Memory B cell (primary cell): Measurements from ENCODE around the gene POU3F3.

ENCODE experiments used
- ATAC-seq: fragments of 150-1000 bp; cut with Tn5 transposase; 2 replicates; pipeline ENCODE4 v1.10.0; 2021; ENCODE audit warnings: low read depth, mild to moderate bottlenecking, moderate library complexity
- DNase-seq, 2 donors: peaks; one replicate each; pipeline ENCODE4 v3.0.0; 2022; ENCODE audit warnings: low spot score in 2 of 2
- H3K27ac Mint-ChIP-seq: one replicate; pipeline ENCODE4 v1.8.0; 2022; ENCODE audit warnings: mild to moderate bottlenecking, moderate library complexity, mixed read lengths
- H3K27me3 Mint-ChIP-seq: one replicate; pipeline ENCODE4 v1.8.0; 2022; ENCODE audit warnings: mixed read lengths
- H3K36me3 Mint-ChIP-seq: one replicate; pipeline ENCODE4 v1.8.0; 2022; ENCODE audit warnings: mild to moderate bottlenecking, mixed read lengths
- H3K4me1 Mint-ChIP-seq: one replicate; pipeline ENCODE4 v1.8.0; 2022; ENCODE audit warnings: mixed read lengths
- H3K4me3 Mint-ChIP-seq: one replicate; pipeline ENCODE4 v1.8.0; 2022; ENCODE audit warnings: mild to moderate bottlenecking, moderate library complexity, mixed read lengths
- H3K9me3 Mint-ChIP-seq: one replicate; pipeline ENCODE4 v1.8.0; 2022; ENCODE audit warnings: mixed read lengths

POU3F3 gene

DNA sequence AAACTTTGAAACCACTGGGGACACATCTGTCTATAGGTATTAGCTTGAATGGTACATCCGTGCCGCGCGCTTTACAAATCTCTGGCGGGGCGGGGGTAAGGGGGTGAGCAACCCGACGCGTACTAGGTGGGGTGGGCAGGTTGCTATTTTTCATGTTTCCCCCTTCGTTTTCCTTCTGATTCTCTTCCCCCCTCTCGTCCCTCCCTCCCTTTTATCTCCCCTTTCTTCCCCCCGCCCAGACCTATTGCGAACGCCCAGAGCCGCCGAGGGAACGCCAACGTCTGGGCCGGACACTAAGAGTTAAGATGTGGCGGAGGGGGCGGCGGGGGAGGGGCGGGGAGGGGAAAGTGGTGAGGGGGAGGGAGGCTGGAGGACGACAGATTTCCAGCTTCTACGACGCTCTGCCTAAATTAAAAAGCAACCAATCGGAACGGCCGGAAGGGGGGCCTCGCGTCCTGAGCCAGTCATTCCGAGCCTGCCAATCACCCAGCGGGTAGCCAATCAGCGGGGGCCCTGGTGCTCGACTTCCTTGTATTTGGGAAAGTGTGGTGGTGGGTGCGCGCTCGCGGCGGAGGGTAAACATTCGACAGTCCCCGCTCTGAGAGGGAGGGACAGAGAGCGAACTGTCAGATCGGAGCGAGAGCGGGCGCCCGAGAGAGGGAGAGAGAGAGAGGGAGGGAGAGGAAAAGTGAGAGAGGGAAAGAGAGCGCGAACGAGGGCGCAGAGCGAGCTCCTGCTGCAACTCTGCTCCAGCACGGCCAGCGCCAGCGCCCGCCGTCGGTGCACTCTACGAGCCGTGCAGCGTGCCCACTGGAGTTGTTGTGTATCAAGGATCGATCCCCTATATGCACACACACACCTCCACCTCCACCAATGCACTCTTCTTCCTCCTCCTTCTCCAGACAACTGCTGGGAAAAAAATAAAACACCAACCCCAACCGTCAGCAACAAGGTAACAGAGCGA is at the start of gene POU3F3:
Gene POU3F3, plus strand, starts transcription at position 582 of the 964 bp plus-strand sequence. CDS start 1,396 bp downstream, outside the sequence.
- Mint-ChIP-seq H3K4me3 (peak within 1 kb of the TSS; percentile 86), H3K27ac (peak within 1 kb of the TSS; percentile 94), H3K36me3 (peaks cover 8% of the 10 kb centered on the region), H3K4me1 (peaks cover 24% of the 10 kb centered on the region), H3K27me3 (peaks cover 42% of the 10 kb centered on the region), H3K9me3 (peaks cover 5% of the 10 kb centered on the region)
- DNase-seq (no peak), ATAC-seq (no peak)

DNA sequence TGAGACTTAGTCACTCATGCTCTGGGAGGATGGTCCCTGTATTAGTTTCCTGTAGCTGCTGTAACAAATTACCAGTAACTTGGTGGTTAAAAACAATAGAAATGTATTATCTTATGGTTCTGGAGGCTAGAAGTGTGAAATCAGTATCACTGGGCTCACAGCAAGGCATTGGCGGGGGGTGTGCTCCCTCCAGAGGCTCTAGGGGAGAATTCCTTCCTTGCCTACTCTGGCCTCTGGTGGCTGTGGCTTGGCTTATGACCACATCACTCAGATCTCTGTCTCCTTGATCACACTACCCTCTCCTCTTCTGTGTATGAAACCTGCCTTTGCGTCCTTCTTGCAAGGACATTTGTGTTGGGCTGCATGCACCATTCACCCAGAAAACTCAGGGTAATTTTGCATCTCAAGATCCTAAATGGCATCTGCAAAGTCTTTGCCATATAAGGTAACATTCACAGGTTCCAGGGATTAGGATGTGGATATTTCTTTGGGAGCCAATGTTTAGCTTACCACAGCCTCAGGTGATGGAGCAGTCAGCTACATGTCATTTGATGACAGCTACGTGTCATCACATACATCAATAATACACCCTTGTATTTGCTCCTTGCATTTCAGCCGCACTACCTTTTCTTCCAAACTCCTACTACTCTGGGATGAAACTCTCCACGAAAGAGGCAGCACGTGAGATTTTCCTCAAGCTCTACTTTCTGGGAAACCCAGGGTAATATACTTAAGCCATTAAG is 49.6 kb upstream of the POU3F3 start:
- H3K36me3 Mint-ChIP-seq: no peaks in the 10 kb centered on the region
- ATAC-seq: no peak
- no peak overlapping the region for H3K27ac Mint-ChIP-seq
- H3K9me3 Mint-ChIP-seq: peaks cover 5% of the 10 kb centered on the region
- H3K4me3 Mint-ChIP-seq: no peak overlapping the region
- H3K27me3 Mint-ChIP-seq: peaks cover 4% of the 10 kb centered on the region
- H3K4me1 Mint-ChIP-seq: no peaks in the 10 kb centered on the region
- DNase-seq: no peak

DNA sequence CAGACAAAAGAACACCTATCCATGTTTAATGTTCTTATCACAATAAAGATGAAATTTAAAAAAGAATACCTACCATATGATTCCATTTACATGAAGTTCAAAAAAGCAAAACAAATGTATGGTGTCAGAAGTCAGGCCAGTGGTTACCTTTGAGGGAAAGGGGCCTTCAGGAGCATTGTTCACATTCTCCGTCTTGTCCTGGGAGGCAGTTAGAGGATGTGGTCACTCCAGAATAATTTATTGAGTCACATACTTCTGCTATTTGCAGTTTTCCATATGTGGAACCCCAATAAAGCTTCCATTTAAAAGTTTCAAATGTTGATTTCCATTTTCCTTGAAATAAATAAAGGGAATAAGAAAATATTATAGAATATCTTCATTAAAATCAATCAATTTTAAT is 41.6 kb upstream of the POU3F3 start:
- H3K9me3 Mint-ChIP-seq: no peaks in the 10 kb centered on the region
- peaks cover 7% of the 10 kb centered on the region for H3K27me3 Mint-ChIP-seq
- DNase-seq: no peak
- H3K4me1 Mint-ChIP-seq: no peaks in the 10 kb centered on the region
- no peaks in the 10 kb centered on the region for H3K36me3 Mint-ChIP-seq
- no peak overlapping the region for H3K27ac Mint-ChIP-seq
- no peak overlapping the region for H3K4me3 Mint-ChIP-seq
- no peak for ATAC-seq

DNA sequence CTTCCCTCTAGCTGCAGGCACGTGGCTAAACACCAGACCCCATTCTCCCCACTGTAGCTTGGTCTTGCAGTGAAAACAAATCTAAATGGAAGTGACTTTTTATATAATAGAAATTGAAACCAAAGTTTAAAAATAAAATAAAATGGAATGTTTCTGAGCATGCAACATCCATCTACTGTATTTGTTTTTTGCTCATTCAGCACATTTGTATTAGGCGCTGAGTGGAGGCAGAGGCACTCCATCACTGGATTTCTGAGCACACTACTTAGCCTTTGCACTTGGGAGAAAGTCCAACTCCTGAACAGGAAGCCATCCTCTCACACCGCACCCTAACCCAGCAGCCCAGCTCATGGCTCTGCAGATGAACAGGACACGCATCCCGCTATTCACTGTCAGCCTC is 37.8 kb upstream of the POU3F3 start:
- Mint-ChIP-seq H3K36me3 (no peaks in the 10 kb centered on the region), H3K4me3 (no peak overlapping the region), H3K4me1 (no peaks in the 10 kb centered on the region), H3K9me3 (no peaks in the 10 kb centered on the region), H3K27ac (no peak overlapping the region), H3K27me3 (peaks cover 14% of the 10 kb centered on the region)
- no peak for ATAC-seq
- no peak for DNase-seq

DNA sequence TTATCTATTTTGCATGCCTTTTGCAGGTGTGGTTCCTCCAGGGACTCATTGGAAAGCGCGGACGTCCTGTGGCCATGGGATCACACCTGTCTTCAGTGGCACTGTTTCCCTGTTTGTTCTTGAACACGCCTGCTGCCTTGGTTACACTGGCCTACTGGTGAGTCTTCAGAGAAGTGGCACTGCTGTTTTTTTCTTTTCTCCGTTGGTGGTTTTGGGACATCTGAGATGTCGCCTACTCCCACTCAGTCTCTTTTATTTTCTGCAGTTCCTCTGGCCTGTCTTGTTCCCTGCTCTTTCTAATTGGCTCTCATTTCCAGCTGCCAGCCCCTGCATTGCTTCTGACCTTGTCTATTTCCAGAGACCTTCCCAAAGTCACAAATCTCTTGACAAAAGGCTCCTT is 35.7 kb upstream of the POU3F3 start:
- DNase-seq (no peak), ATAC-seq (no peak)
- H3K4me1 Mint-ChIP-seq: no peaks in the 10 kb centered on the region
- peaks cover 14% of the 10 kb centered on the region for H3K27me3 Mint-ChIP-seq
- no peak overlapping the region for H3K4me3 Mint-ChIP-seq
- no peaks in the 10 kb centered on the region for H3K9me3 Mint-ChIP-seq
- no peak overlapping the region for H3K27ac Mint-ChIP-seq
- no peaks in the 10 kb centered on the region for H3K36me3 Mint-ChIP-seq

DNA sequence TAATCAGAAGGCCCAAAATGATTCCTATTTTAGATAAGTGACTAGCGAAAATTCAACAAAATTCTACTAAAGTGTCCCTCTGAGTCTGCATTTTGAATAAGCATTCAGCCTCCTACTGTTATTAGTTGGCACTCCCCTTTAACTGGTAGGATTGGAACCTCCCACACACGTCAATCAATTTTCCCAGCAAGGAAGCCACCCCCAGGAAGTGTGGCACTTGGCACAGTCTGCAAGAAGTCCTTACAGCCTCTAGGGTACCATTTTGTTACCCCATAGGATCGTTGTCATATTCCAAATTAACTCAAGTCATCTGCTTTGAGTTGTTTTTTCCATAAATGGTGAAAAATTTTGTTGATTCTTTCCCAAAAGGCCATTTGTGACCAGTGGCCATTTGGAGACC is 33.8 kb upstream of the POU3F3 start:
- Mint-ChIP-seq H3K27me3 (peaks cover 14% of the 10 kb centered on the region), H3K36me3 (peaks cover 1% of the 10 kb centered on the region), H3K9me3 (peaks cover 4% of the 10 kb centered on the region), H3K27ac (no peak overlapping the region), H3K4me3 (no peak overlapping the region), H3K4me1 (peaks cover 2% of the 10 kb centered on the region)
- no peak for DNase-seq
- no peak for ATAC-seq

DNA sequence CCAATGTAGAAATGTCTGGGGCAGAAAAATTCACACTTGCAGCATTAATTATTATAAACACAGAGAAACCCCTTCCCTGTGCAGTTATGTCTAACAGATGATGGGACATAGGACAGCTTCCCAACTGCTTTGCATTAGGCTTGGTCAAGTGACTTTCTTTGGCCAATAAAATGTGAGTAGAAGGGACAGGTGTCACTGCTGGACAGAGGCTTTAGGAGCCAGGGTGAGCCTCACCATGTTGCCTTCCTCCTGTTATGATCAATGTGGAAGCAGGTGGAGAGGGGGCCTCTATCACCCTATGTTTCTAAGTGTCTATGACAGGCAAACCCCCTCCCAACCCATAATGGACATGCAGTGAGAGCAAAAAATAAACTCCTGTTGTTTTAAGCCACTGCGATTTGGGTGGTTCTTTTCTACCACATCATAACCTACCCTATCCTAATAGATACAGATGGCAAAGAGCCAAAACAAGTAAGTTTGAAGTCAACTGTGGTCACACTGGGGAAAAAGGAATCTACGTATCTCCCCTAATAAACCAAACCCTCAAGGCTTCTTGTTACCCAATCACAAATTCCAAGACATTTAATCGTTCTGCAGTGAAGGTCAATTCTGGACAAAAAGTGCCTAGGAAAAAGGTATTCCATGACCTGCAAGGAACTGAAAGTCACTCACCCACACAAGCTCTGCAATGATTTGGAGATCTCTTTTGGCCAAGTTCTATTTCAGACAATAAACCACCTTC is 28.6 kb upstream of the POU3F3 start:
- ATAC-seq (no peak), DNase-seq (no peak)
- Mint-ChIP-seq H3K4me3 (no peak overlapping the region), H3K27me3 (peaks cover 5% of the 10 kb centered on the region), H3K4me1 (peaks cover 2% of the 10 kb centered on the region), H3K27ac (no peak overlapping the region), H3K9me3 (peaks cover 4% of the 10 kb centered on the region), H3K36me3 (peaks cover 3% of the 10 kb centered on the region)

DNA sequence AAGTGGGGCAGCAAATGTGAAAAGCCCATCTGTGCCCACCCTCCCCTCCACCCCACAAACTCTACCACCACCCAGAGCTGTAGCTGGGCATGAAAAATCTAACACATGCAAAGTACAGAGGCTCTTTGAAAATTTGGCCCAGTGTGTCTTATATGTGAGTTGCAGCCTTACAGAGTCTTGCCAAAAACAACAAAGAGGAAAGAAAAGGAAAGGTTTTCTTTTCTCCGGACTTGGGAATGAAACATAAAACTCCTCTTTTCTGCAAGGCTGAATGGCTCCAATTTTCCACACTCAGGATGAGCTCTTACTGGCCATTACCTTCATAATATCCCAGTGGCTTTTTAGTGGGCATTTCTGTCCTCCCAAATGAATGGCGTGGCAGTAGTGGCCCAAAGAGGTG is 27.9 kb upstream of the POU3F3 start:
- DNase-seq (no peak), ATAC-seq (no peak)
- Mint-ChIP-seq H3K36me3 (peaks cover 3% of the 10 kb centered on the region), H3K4me1 (peaks cover 2% of the 10 kb centered on the region), H3K4me3 (no peak overlapping the region), H3K27ac (no peak overlapping the region), H3K27me3 (peaks cover 6% of the 10 kb centered on the region), H3K9me3 (peaks cover 4% of the 10 kb centered on the region)

DNA sequence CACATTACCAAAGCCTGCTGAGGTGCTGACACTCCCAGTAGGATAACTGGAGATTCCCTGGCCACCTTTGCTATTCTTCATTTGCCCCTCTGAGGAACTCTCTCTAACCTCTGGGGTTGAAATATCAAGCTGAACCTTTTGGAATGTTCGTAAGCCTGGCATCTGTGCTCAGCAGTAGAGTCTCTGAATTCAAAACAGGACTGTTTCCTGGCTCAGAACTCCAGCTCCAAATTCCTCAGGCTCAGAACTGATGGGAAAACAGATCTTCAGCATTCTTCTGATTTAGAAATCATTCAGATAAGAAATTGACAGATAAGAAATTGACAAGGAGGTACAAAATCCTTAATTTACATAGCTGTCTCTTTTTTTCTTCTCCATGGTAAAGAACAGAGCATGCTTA is 22.2 kb upstream of the POU3F3 start:
- no peak overlapping the region for H3K27ac Mint-ChIP-seq
- DNase-seq (no peak), ATAC-seq (no peak)
- H3K4me1 Mint-ChIP-seq: no peaks in the 10 kb centered on the region
- H3K9me3 Mint-ChIP-seq: no peaks in the 10 kb centered on the region
- peaks cover 11% of the 10 kb centered on the region for H3K27me3 Mint-ChIP-seq
- H3K4me3 Mint-ChIP-seq: no peak overlapping the region
- H3K36me3 Mint-ChIP-seq: peaks cover 1% of the 10 kb centered on the region

DNA sequence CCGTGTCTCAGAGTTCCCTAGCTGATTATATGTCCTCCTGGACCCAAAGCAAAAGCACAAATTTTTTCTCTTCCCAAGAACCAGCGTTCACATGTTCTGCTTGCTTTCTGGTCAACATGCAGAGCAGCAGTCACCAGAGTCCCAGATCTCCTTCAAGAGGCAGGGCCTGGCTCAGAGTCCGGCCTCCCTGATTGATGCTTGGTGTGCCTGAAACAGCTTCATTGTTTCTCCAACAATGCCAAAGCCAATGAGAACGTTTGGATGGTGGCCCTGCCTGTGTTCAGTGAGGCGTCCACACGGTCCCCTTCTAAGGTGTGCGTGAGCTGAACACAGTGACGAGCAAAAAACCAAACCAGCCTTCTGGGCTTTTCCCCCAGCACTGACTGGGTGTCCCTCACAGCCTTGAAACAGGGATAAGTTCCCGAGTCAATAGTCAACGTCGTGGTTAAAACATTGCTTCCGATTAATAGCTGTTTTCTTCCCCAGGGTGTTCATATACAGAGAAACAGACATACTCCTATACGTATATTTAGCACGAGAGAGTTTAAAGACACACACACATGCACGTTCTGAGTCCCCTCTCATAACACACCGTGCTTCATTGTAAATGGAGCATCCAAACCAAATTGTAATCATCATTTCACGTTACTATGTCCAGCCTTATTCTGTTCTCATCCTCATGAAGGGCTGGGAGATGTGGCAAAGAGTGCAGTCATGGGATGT is 19.3 kb upstream of the POU3F3 start:
- H3K4me1 Mint-ChIP-seq: no peaks in the 10 kb centered on the region
- no peaks in the 10 kb centered on the region for H3K36me3 Mint-ChIP-seq
- H3K27ac Mint-ChIP-seq: no peak overlapping the region
- H3K9me3 Mint-ChIP-seq: no peaks in the 10 kb centered on the region
- no peak overlapping the region for H3K4me3 Mint-ChIP-seq
- no peak for DNase-seq
- H3K27me3 Mint-ChIP-seq: peaks cover 9% of the 10 kb centered on the region
- no peak for ATAC-seq

DNA sequence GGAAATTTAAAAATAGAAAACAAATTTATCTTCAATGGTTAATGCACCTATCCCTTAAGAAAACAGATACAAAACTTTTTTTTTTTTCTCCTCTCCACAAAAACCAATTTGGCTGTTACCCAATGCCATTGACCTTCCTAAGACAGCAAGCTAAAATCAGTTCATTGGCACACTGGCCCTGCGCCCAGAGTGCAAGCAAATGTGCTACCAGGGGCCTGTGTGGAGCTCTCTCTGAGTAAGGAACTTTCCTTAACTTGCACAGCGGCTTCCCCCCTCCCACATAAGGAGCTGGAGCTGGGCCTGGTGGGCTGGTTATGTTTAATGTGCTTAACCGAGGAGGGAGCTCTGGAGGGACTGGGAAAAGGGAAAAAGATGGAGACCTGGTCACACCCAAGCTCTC is 17.6 kb upstream of the POU3F3 start:
- Mint-ChIP-seq H3K4me1 (no peaks in the 10 kb centered on the region), H3K27me3 (peaks cover 7% of the 10 kb centered on the region), H3K27ac (no peak overlapping the region)

DNA sequence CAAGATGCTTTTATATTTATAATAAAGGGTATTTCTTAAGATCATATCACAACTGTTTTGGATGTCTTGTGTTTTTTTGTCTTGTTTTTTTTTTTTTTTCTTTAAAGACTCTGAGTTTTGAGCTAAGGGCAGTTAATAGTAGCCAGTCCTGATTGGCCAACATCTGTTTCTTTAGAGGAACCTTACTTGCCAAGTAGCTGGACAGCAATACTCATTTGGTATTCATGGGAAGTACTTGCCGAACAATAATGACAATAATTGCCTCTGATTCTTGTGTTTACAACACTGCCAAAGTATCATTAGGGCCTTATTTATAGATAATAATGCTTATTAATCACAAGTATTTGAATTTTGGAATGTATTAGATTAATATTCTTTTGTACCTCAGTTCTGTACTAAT is 17.1 kb upstream of the POU3F3 start:
- no peak overlapping the region for H3K4me3 Mint-ChIP-seq
- H3K4me1 Mint-ChIP-seq: no peaks in the 10 kb centered on the region
- no peak overlapping the region for H3K27ac Mint-ChIP-seq
- ATAC-seq (no peak), DNase-seq (no peak)
- peaks cover 6% of the 10 kb centered on the region for H3K27me3 Mint-ChIP-seq
- H3K9me3 Mint-ChIP-seq: no peaks in the 10 kb centered on the region
- no peaks in the 10 kb centered on the region for H3K36me3 Mint-ChIP-seq

More for the DNA sequence above, 17.6 kb upstream of the POU3F3 start:
- Mint-ChIP-seq H3K4me3 (no peak overlapping the region), H3K9me3 (no peaks in the 10 kb centered on the region), H3K36me3 (no peaks in the 10 kb centered on the region)
- DNase-seq: no peak
- ATAC-seq: no peak

DNA sequence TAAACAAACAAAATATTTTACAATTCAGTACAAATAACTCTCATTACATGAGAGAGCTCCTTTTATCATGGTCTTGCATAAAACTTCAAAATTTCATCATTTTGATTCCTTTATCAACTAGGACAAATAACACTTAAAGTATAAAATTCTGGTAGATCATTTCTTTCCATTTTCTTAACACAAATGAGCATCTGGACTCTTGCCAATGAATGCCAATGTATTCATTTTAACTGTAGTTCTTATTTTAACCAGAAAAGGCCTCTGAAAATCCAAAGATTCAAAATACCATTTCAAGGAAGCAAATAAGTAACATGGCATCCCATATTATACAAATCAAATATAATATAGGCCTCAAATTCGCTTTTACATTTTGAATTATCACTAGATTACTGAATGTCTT is 13.8 kb upstream of the POU3F3 start:
- peaks cover 5% of the 10 kb centered on the region for H3K4me1 Mint-ChIP-seq
- H3K9me3 Mint-ChIP-seq: no peaks in the 10 kb centered on the region
- H3K27me3 Mint-ChIP-seq: peaks cover 8% of the 10 kb centered on the region
- no peak overlapping the region for H3K27ac Mint-ChIP-seq
- H3K36me3 Mint-ChIP-seq: no peaks in the 10 kb centered on the region
- ATAC-seq (no peak), DNase-seq (no peak)
- H3K4me3 Mint-ChIP-seq: no peak overlapping the region
